HCT116 (cell line): ENCODE results near the gene NDUFS5. TPM values are rescaled to one million over a fixed set of nuclear protein-coding genes. Genes with fewer than 3 reads are reported as not detected.

ENCODE experiments used
- ATAC-seq: fragments of 200-7000 bp; cut with Tn5 transposase; 2 replicates; pipeline ENCODE4 v1.9.1; 2020; ENCODE audit warnings: mild to moderate bottlenecking, moderate library complexity
- BruUV-seq: library from RNA; stranded (reverse); fragments of 400-500 nt; replicated peaks from 2 replicates; lab custom pipeline; 2021; lab: Mats Ljungman, UMichigan
- CTCF ChIA-PET: fragments of 300-600 bp; sonication (Branson Sonifier 250); formaldehyde crosslinking; loops from one replicate; lab custom pipeline; 2021; ENCODE audit warnings: antibody characterized with exemption; lab: Charles Lee
- POLR2A ChIA-PET: fragments of 300-600, 350-600 bp; sonication (Branson Sonifier 250); formaldehyde crosslinking; loops from one replicate; lab custom pipeline; 2021; ENCODE audit warnings: antibody characterized with exemption; lab: Charles Lee
- RAD21 ChIA-PET, 2 experiments: fragments of 300-600 bp; sonication (Branson Sonifier 250); formaldehyde crosslinking; loops; one replicate each; lab custom pipeline; 2023; ENCODE audit warnings: low total read pairs in 2 of 2; ENCODE audit not compliant: uncharacterized antibody in 2 of 2, unreplicated experiment in 2 of 2, low non-redundant PET in 1 of 2; lab: Charles Lee
- DNase-seq: peaks from one replicate; pipeline ENCODE4 v3.0.0-alpha.2; 2010; ENCODE audit warnings: low read depth, low spot score
- H2AFZ ChIP-seq: fragments of 200-600 bp; shearing (Covaris generic), sonication (generic); 2 replicates; pipeline ENCODE4 v1.6.1; 2017; ENCODE audit warnings: low read depth, mixed run types, mixed read lengths, antibody characterized with exemption, low read length; ENCODE audit not compliant: poor library complexity, severe bottlenecking
- H3K27ac ChIP-seq: 2 replicates; pipeline ENCODE4 v1.5.1; 2012; ENCODE audit warnings: low read depth, low read length
- H3K27me3 ChIP-seq: fragments of 200-600 bp; sonication (generic); 2 replicates; pipeline ENCODE4 v1.6.1; 2016; ENCODE audit warnings: mixed run types, low read length, mixed read lengths; ENCODE audit not compliant: insufficient read depth
- H3K36me3 ChIP-seq, 2 experiments: fragments of 200-500 bp in 1 of 2; fragments of 200-600 bp in 1 of 2; sonication (Bioruptor generic) in 1 of 2; sonication (generic) in 1 of 2; 2 replicates each; pipeline versions ENCODE4 v1.5.1 to v1.6.1; 2014 to 2016; ENCODE audit warnings: low read length in 2 of 2, inconsistent platforms in 1 of 2, mixed read lengths in 1 of 2, mixed run types in 1 of 2; ENCODE audit not compliant: insufficient read depth in 2 of 2, control insufficient read depth in 1 of 2
- H3K4me1 ChIP-seq, 2 experiments: fragments of 200-600 bp in 1 of 2; sonication (generic) in 1 of 2; 2 replicates each; pipeline versions ENCODE4 v1.5.1 to v1.6.1; 2012 to 2017; ENCODE audit warnings: low read length in 2 of 2, inconsistent platforms in 1 of 2, mild to moderate bottlenecking in 1 of 2, mixed read lengths in 1 of 2, mixed run types in 1 of 2, moderate library complexity in 1 of 2; ENCODE audit not compliant: insufficient read depth in 2 of 2, control insufficient read depth in 1 of 2
- H3K4me2 ChIP-seq: fragments of 200-600 bp; sonication (generic); 2 replicates; pipeline ENCODE4 v1.6.1; 2017; ENCODE audit warnings: mixed run types, low read length, mixed read lengths
- H3K4me3 ChIP-seq, 2 experiments: fragments of 200-600 bp in 1 of 2; sonication (generic) in 1 of 2; replicated peaks in 1 of 2; 2 replicates each; pipeline ENCODE4 v1.5.1; 2011 to 2016; ENCODE audit warnings: low read length in 2 of 2, control low read depth in 1 of 2, low read depth in 1 of 2, mild to moderate bottlenecking in 1 of 2, mixed read lengths in 1 of 2, mixed run types in 1 of 2
- H3K79me2 ChIP-seq: fragments of 200-600 bp; sonication (generic); 2 replicates; pipeline ENCODE4 v1.6.1; 2017; ENCODE audit warnings: mild to moderate bottlenecking, mixed run types, low read length, moderate library complexity, mixed read lengths; ENCODE audit not compliant: insufficient read depth
- H3K9ac ChIP-seq: fragments of 200-600 bp; sonication (generic); 2 replicates; pipeline ENCODE4 v1.6.1; 2016; ENCODE audit warnings: low read length, mixed read lengths
- H3K9me2 ChIP-seq: fragments of 200-600 bp; sonication (generic), shearing (Covaris generic); 2 replicates; pipeline ENCODE4 v1.6.1; 2017; ENCODE audit warnings: mixed run types, mild to moderate bottlenecking, moderate library complexity; ENCODE audit not compliant: insufficient read depth
- H3K9me3 ChIP-seq, 2 experiments: fragments of 200-500 bp in 1 of 2; fragments of 200-600 bp in 1 of 2; sonication (Bioruptor generic) in 1 of 2; sonication (generic) in 1 of 2; 2 replicates each; pipeline ENCODE4 v1.6.1; 2014 to 2017; ENCODE audit warnings: low read length in 2 of 2, mixed read lengths in 2 of 2, inconsistent platforms in 1 of 2, low read depth in 1 of 2, mild to moderate bottlenecking in 1 of 2, mixed run types in 1 of 2, moderate library complexity in 1 of 2; ENCODE audit not compliant: control insufficient read depth in 1 of 2, insufficient read depth in 1 of 2
- H4K20me1 ChIP-seq: fragments of 200-600 bp; sonication (generic), shearing (Covaris generic); 2 replicates; pipeline ENCODE4 v1.6.1; 2017; ENCODE audit warnings: mixed run types, mild to moderate bottlenecking, moderate library complexity; ENCODE audit not compliant: insufficient read depth
- ATF3 ChIP-seq: IDR thresholded peaks from 2 replicates; pipeline ENCODE4 v1.6.1; 2012
- CBX3 ChIP-seq: IDR thresholded peaks from 2 replicates; pipeline ENCODE4 v1.6.1; 2012; ENCODE audit warnings: low read depth
- EGR1 ChIP-seq: IDR thresholded peaks from 2 replicates; pipeline ENCODE4 v1.6.1; 2012; ENCODE audit warnings: low read depth
- ELF1 ChIP-seq: IDR thresholded peaks from 2 replicates; pipeline ENCODE4 v1.6.1; 2012; ENCODE audit warnings: low read depth, borderline replicate concordance
- FOSL1 ChIP-seq: IDR thresholded peaks from 2 replicates; pipeline ENCODE4 v1.6.1; 2012; ENCODE audit warnings: low read depth
- JUND ChIP-seq: IDR thresholded peaks from 2 replicates; pipeline ENCODE4 v1.6.1; 2012
- MAX ChIP-seq: IDR thresholded peaks from 2 replicates; pipeline ENCODE4 v1.6.1; 2012
- REST ChIP-seq: IDR thresholded peaks from 2 replicates; pipeline ENCODE4 v1.6.1; 2012; ENCODE audit warnings: low read depth
- SIN3A ChIP-seq: IDR thresholded peaks from 2 replicates; pipeline ENCODE4 v1.6.1; 2012; ENCODE audit warnings: low read depth
- SP1 ChIP-seq: IDR thresholded peaks from 2 replicates; pipeline ENCODE4 v1.6.1; 2012; ENCODE audit warnings: low read depth
- TCF7L2 ChIP-seq: IDR thresholded peaks from 2 replicates; pipeline ENCODE4 v1.7.0; 2011; ENCODE audit warnings: borderline replicate concordance, inconsistent platforms; ENCODE audit not compliant: insufficient read depth, insufficient read length; ENCODE audit errors: extremely low read depth
- YY1 ChIP-seq: IDR thresholded peaks from 2 replicates; pipeline ENCODE4 v1.6.1; 2011; ENCODE audit warnings: low read length, low read depth, moderate library complexity, mild to moderate bottlenecking; ENCODE audit not compliant: insufficient replicate concordance; ENCODE audit errors: extremely low read depth
- ZBTB33 ChIP-seq: IDR thresholded peaks from 2 replicates; pipeline ENCODE4 v1.6.1; 2011; ENCODE audit warnings: mild to moderate bottlenecking, low read length, moderate library complexity; ENCODE audit not compliant: insufficient replicate concordance; ENCODE audit errors: extremely low read depth
- ZFX ChIP-seq: fragments of 450-650 bp; IDR thresholded peaks from 2 replicates; pipeline ENCODE4 v1.6.1; 2017
- ZNF274 ChIP-seq: fragments of 200-500 bp; sonication (Bioruptor generic); IDR thresholded peaks from 2 replicates; pipeline ENCODE4 v1.6.1; 2014; ENCODE audit warnings: mild to moderate bottlenecking, low read depth, low read length, inconsistent platforms
- intact Hi-C: fragments of 100-400 bp; cut with micrococcal nuclease; formaldehyde crosslinking; loops from 2 replicates; pipeline ENCODE4 v1.10.0; 2022
- total RNA-seq: library from RNA; stranded (reverse); gene quantifications from one replicate; pipeline ENCODE4 v1.2.1, GENCODE V29; 2021; ENCODE audit not compliant: unreplicated experiment

The NDUFS5 gene
- total RNA-seq, 1 experiment from 2014 or later = 263 TPM

GRCh38 chr1:39082010-39082799 is 56.1 kb downstream of the NDUFS5 start (continued):
- TF ChIP-seq CBX3 (no peak), MAX (no peak), SP1 (no peak), SIN3A (no peak), ZBTB33 (no peak), TCF7L2 (no peak), ATF3 (no peak), EGR1 (no peak), ZFX (no peak), YY1 (no peak)

GRCh38 chr1:39082811-39083576 is 56.8 kb downstream of the NDUFS5 start:
- H3K9me2 ChIP-seq = no peaks in the 10 kb centered on the region
- ChIA-PET CTCF (interaction anchor here (1.2 kb wide), 1 partner anchor 9 kb away, joined by 7 read pairs; no protein-coding TSS in a partner anchor), POLR2A (interaction anchor here (1.5 kb wide), 1 partner anchor 9 kb away, joined by 4 read pairs; no protein-coding TSS in a partner anchor), RAD21 (no interaction called here)
- DNase-seq (no peak), ATAC-seq (no peak)
- no peaks in the 10 kb centered on the region for H3K36me3 ChIP-seq
- H3K27ac ChIP-seq = no peak overlapping the region
- no peak for TF ChIP-seq YY1
- TF ChIP-seq REST = no peak
- no peak for TF ChIP-seq ZNF274
- TF ChIP-seq ZFX = no peak
- no peak for TF ChIP-seq FOSL1
- no peak for TF ChIP-seq EGR1
- no peak for TF ChIP-seq JUND
- TF ChIP-seq ELF1 = no peak
- BruUV-seq = no TSS peak
- H3K27me3 ChIP-seq = peaks cover 5% of the 10 kb centered on the region; the same call in 1 of the 2 replicates
- H3K9me3 ChIP-seq = no peaks in the 10 kb centered on the region
- H3K4me2 ChIP-seq = no peak overlapping the region
- H3K4me1 ChIP-seq = peaks cover 0 to 15% of the 10 kb centered on the region in 2 experiments; a peak in 3 of 4 replicates
- H2AFZ ChIP-seq = no peak overlapping the region
- no peaks in the 10 kb centered on the region for H3K79me2 ChIP-seq
- H3K4me3 ChIP-seq = no peak overlapping the region
- no peaks in the 10 kb centered on the region for H4K20me1 ChIP-seq
- intact Hi-C loops = no loop called here
- no peak overlapping the region for H3K9ac ChIP-seq
